ENCODE measurements around the gene NINL. TPM values are rescaled to one million over a fixed set of nuclear protein-coding genes. Genes with fewer than 3 reads are reported as not detected.
"Not testable (repeated sequence)": the region's sequence is repeated elsewhere in the genome, so short reads cannot be mapped to it uniquely, and the experiment has no call there.

NINL gene
- total RNA-seq, 2 experiments from 2014 or later, result 2.2 to 2.5 TPM

- H3K27ac Mint-ChIP-seq, result no peak overlapping the region
- peaks cover 1% of the 10 kb centered on the region for H3K4me1 Mint-ChIP-seq
- H3K4me3 Mint-ChIP-seq, result no peak overlapping the region
- H3K9me3 Mint-ChIP-seq, result peaks cover 8% of the 10 kb centered on the region
- ATAC-seq (ENCODE audit: low read depth) (no peak), DNase-seq (no peak)
- no peaks in the 10 kb centered on the region for H3K27me3 Mint-ChIP-seq
- POLR2A ChIA-PET, result no interaction called here
- peaks cover 4% of the 10 kb centered on the region for H3K36me3 Mint-ChIP-seq
These were observed 20.9 kb upstream of the NINL start for GRCh38 chr20:25606094-25606695.

- Mint-ChIP-seq H3K27me3 (no peaks in the 10 kb centered on the region), H3K4me1 (peaks cover 1% of the 10 kb centered on the region), H3K4me3 (no peak overlapping the region), H3K27ac (no peak overlapping the region), H3K36me3 (peaks cover 4% of the 10 kb centered on the region), H3K9me3 (peaks cover 8% of the 10 kb centered on the region)
- DNase-seq, result no peak
- POLR2A ChIA-PET, result no interaction called here
- ATAC-seq (ENCODE audit: low read depth), result no peak
These were observed 19.8 kb upstream of the NINL start for GRCh38 chr20:25605148-25605547.

- Mint-ChIP-seq H3K27me3 (no peaks in the 10 kb centered on the region), H3K36me3 (peaks cover 4% of the 10 kb centered on the region), H3K9me3 (peaks cover 8% of the 10 kb centered on the region), H3K27ac (no peak overlapping the region), H3K4me1 (peaks cover 1% of the 10 kb centered on the region), H3K4me3 (no peak overlapping the region)
- DNase-seq (no peak), ATAC-seq (ENCODE audit: low read depth) (no peak)
- POLR2A ChIA-PET, result no interaction called here
These were observed 19.3 kb upstream of the NINL start for GRCh38 chr20:25604611-25605010.

- H3K27me3 Mint-ChIP-seq; H3K36me3 Mint-ChIP-seq; H3K9me3 Mint-ChIP-seq; DNase-seq; POLR2A ChIA-PET; H3K4me1 Mint-ChIP-seq; H3K4me3 Mint-ChIP-seq; H3K27ac Mint-ChIP-seq; ATAC-seq (ENCODE audit: low read depth): not testable (repeated sequence)
These were observed 17.6 kb upstream of the NINL start for GRCh38 chr20:25602914-25603309.

- H3K4me3 Mint-ChIP-seq; DNase-seq; ATAC-seq (ENCODE audit: low read depth); H3K36me3 Mint-ChIP-seq; H3K9me3 Mint-ChIP-seq; POLR2A ChIA-PET; H3K27me3 Mint-ChIP-seq; H3K27ac Mint-ChIP-seq; H3K4me1 Mint-ChIP-seq: not testable (repeated sequence)
These were observed 17.0 kb upstream of the NINL start for GRCh38 chr20:25602191-25602913.

GRCh38 chr20:25601659-25602058 lies 16.3 kb upstream of the NINL start:
- no peak overlapping the region for H3K27ac Mint-ChIP-seq

GRCh38 chr20:25600632-25601031 lies 15.3 kb upstream of the NINL start:
- Mint-ChIP-seq H3K27ac (no peak overlapping the region), H3K27me3 (peaks cover 3% of the 10 kb centered on the region), H3K4me1 (no peaks in the 10 kb centered on the region), H3K36me3 (peaks cover 4% of the 10 kb centered on the region), H3K9me3 (peaks cover 8% of the 10 kb centered on the region), H3K4me3 (no peak overlapping the region)
- DNase-seq (no peak), ATAC-seq (ENCODE audit: low read depth) (no peak)
- POLR2A ChIA-PET, result no interaction called here

More at GRCh38 chr20:25601659-25602058, 16.3 kb upstream of the NINL start:
- Mint-ChIP-seq H3K4me1 (no peaks in the 10 kb centered on the region), H3K36me3 (peaks cover 4% of the 10 kb centered on the region), H3K27me3 (peaks cover 3% of the 10 kb centered on the region), H3K4me3 (no peak overlapping the region), H3K9me3 (peaks cover 8% of the 10 kb centered on the region)
- DNase-seq (no peak), ATAC-seq (ENCODE audit: low read depth) (no peak)
- POLR2A ChIA-PET, result no interaction called here

GRCh38 chr20:25592135-25592852 lies 7.0 kb upstream of the NINL start:
- ATAC-seq (ENCODE audit: low read depth), result no peak
- Mint-ChIP-seq H3K9me3 (no peaks in the 10 kb centered on the region), H3K27ac (no peak overlapping the region), H3K4me3 (no peak overlapping the region), H3K36me3 (no peaks in the 10 kb centered on the region), H3K4me1 (no peaks in the 10 kb centered on the region), H3K27me3 (peaks cover 6% of the 10 kb centered on the region)
- DNase-seq, result no peak
- POLR2A ChIA-PET, result no interaction called here

- H3K27me3 Mint-ChIP-seq; POLR2A ChIA-PET; H3K4me1 Mint-ChIP-seq; H3K9me3 Mint-ChIP-seq; H3K36me3 Mint-ChIP-seq; DNase-seq; ATAC-seq (ENCODE audit: low read depth); H3K27ac Mint-ChIP-seq; H3K4me3 Mint-ChIP-seq: not testable (repeated sequence)
These were observed 5.4 kb upstream of the NINL start for GRCh38 chr20:25590778-25591177.

- POLR2A ChIA-PET, result interaction anchor here (1.0 kb wide), 1 partner anchor 10 kb away, joined by 4 read pairs; no protein-coding TSS in a partner anchor
- Mint-ChIP-seq H3K36me3 (peaks cover 4% of the 10 kb centered on the region), H3K9me3 (peaks cover 1% of the 10 kb centered on the region), H3K27ac (no peak overlapping the region), H3K27me3 (peaks cover 5% of the 10 kb centered on the region), H3K4me1 (peaks cover 6% of the 10 kb centered on the region), H3K4me3 (no peak overlapping the region)
- DNase-seq, result no peak
- ATAC-seq (ENCODE audit: low read depth), result no peak
These were observed 3.2 kb upstream of the NINL start for GRCh38 chr20:25588491-25588890.

GRCh38 chr20:25587536-25587935 lies 2.2 kb upstream of the NINL start:
- Mint-ChIP-seq H3K27me3 (peaks cover 12% of the 10 kb centered on the region), H3K4me3 (no peak overlapping the region), H3K4me1 (peaks cover 6% of the 10 kb centered on the region), H3K36me3 (peaks cover 4% of the 10 kb centered on the region), H3K27ac (no peak overlapping the region), H3K9me3 (peaks cover 1% of the 10 kb centered on the region)
- ATAC-seq (ENCODE audit: low read depth) (no peak), DNase-seq (no peak)
- POLR2A ChIA-PET, result no interaction called here

GRCh38 chr20:25586877-25587276 lies 1.5 kb upstream of the NINL start:
- ATAC-seq (ENCODE audit: low read depth), result no peak
- Mint-ChIP-seq H3K36me3 (peaks cover 4% of the 10 kb centered on the region), H3K4me1 (peaks cover 6% of the 10 kb centered on the region), H3K9me3 (peaks cover 1% of the 10 kb centered on the region), H3K4me3 (no peak overlapping the region), H3K27me3 (peaks cover 12% of the 10 kb centered on the region), H3K27ac (no peak overlapping the region)
- POLR2A ChIA-PET, result no interaction called here
- no peak for DNase-seq

GRCh38 chr20:25583607-25584006 lies 1.7 kb downstream of the NINL start:
- not testable (repeated sequence) for ATAC-seq (ENCODE audit: low read depth); H3K27me3 Mint-ChIP-seq; H3K4me1 Mint-ChIP-seq; DNase-seq; H3K9me3 Mint-ChIP-seq; H3K36me3 Mint-ChIP-seq
- Mint-ChIP-seq H3K27ac (peak overlapping the region; percentile 62), H3K4me3 (peak overlapping the region; percentile 55)
- POLR2A ChIA-PET, result interaction anchor here (0.5 kb wide), 1 partner anchor 73 kb away, joined by 3 read pairs; no protein-coding TSS in a partner anchor

GRCh38 chr20:25580711-25581110 lies 4.6 kb downstream of the NINL start:
- H3K36me3 Mint-ChIP-seq, result peaks cover 4% of the 10 kb centered on the region
- peaks cover 1% of the 10 kb centered on the region for H3K9me3 Mint-ChIP-seq
- no peak for ATAC-seq (ENCODE audit: low read depth)
- no peak for DNase-seq
- no peak overlapping the region for H3K4me3 Mint-ChIP-seq
- peaks cover 7% of the 10 kb centered on the region for H3K27me3 Mint-ChIP-seq
- POLR2A ChIA-PET, result no interaction called here
- peaks cover 6% of the 10 kb centered on the region for H3K4me1 Mint-ChIP-seq
- H3K27ac Mint-ChIP-seq, result no peak overlapping the region
